ENCODE data around the gene FLNB. TPM values are rescaled to one million over a fixed set of nuclear protein-coding genes. Genes with fewer than 3 reads are reported as not detected.

FLNB gene
- total RNA-seq, 1 experiment from 2014 or later: 75.4 TPM

GRCh38 chr3:58011580-58011979 is 3.4 kb downstream of the FLNB start:
- DNase-seq: no peak
- Histone ChIP-seq H3K36me3 (replicated peaks; ENCODE audit: control insufficient read depth, insufficient read depth, low read length) (no peaks in the 10 kb centered on the region; the same call in 1 of the 2 replicates), H3K27me3 (ENCODE audit: control insufficient read depth, insufficient read depth, low read length) (no peaks in the 10 kb centered on the region), H3K4me3 (ENCODE audit: insufficient read depth, low read depth, low read length) (no peak overlapping the region)

DNA sequence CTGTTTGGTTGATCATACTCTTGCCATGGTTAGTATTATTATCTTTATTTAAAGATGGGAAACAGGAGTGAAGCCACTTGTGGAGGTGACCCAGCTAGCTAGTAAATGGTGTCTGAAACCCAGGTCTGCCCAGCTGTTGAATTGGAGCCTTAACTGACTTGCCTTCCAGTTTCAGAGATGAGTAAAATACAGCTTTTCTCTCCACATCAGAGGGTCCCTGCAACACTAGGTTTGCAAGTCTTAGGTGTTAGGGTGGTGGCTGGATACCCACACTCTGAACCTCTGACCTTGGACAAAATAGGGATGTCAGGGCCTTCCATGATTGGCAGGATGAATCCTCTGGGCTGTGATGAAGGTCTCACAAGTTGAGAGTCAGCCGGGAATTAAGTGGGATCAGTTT is 4.1 kb downstream of the FLNB start:
- Histone ChIP-seq H3K4me3 (ENCODE audit: insufficient read depth, low read depth, low read length) (no peak overlapping the region), H3K27me3 (ENCODE audit: control insufficient read depth, insufficient read depth, low read length) (no peaks in the 10 kb centered on the region), H3K36me3 (replicated peaks; ENCODE audit: control insufficient read depth, insufficient read depth, low read length) (no peaks in the 10 kb centered on the region; the same call in 1 of the 2 replicates)
- no peak for DNase-seq

DNA sequence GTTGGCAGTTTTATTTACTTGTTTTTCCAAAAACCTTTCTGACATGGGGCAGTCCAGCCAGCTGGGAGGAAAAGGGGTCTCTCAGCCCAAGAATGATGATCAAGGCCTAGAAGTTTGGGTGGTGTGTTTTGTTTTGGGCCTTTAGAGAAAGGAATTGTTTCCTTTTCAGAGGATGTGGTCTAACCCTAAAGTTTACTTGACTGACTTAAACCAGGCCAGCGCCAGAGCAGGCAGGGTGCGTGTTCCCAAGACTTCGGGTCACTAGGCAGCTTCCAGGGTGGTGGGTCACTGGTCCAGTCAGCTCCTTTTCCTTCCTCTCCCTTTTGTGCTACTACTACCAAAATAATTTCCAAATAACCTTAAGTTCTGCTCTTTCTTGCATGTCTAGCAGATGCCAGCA is 4.9 kb downstream of the FLNB start:
- Histone ChIP-seq H3K4me3 (ENCODE audit: insufficient read depth, low read depth, low read length) (no peak overlapping the region), H3K36me3 (replicated peaks; ENCODE audit: control insufficient read depth, insufficient read depth, low read length) (no peaks in the 10 kb centered on the region; the same call in 1 of the 2 replicates), H3K27me3 (ENCODE audit: control insufficient read depth, insufficient read depth, low read length) (no peaks in the 10 kb centered on the region)
- no peak for DNase-seq

DNA sequence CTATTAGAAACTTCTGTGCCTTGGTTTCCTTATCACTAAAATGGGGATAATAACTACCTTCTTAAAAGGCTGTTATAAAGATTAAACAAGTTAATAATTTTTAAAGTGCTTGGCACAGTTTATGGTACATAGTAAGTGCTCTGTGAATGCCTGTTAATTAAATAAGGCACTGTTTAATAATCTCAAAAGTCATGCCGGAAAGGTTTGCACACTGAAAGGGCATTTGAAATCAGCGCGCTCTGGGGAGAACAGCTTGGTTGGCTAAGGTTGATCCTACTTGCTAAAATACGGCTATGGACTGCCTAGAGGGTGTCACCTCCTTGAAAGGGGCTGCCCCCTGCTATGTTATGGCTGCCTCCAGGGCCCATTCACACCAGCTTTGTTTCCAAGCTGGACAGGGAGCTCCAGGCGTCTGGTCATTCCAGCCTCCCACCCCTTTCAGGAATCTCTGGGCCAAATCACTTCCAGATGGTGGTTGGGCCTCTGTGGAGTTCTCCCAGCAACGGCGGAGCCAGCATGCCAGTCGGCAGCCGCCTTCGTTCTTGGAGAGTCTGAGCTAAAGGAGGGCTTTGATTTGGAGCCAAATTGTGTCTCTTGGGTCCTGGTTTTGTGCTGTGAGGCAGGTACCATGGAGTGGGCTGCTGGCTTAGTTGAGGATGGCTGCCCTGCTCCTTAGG is 5.9 kb downstream of the FLNB start:
- DNase-seq: no peak
- Histone ChIP-seq H3K4me3 (ENCODE audit: insufficient read depth, low read depth, low read length) (no peak overlapping the region), H3K27me3 (ENCODE audit: control insufficient read depth, insufficient read depth, low read length) (no peaks in the 10 kb centered on the region), H3K36me3 (replicated peaks; ENCODE audit: control insufficient read depth, insufficient read depth, low read length) (no peaks in the 10 kb centered on the region; the same call in 1 of the 2 replicates)

DNA sequence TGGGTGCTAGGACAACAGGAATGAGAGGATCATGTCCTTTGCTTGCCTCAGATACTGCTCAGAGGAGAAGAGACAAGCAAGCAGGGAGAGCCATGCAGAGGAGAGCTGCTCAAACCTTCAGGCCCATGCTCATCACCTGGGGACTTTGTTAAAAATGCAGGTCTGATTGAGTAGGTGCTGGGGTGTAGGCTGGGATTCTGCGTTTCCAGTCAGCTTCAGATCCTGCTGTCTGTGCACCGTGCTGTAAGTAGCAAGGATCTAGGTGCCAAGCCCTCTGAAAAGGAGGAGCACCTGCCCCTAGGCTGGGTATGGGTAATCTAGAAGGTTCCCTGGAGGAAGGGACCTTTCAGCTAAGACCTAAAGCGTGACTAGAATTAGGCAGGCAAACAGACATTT is 7.3 kb downstream of the FLNB start:
- DNase-seq: no peak
- H3K4me3 ChIP-seq (ENCODE audit: insufficient read depth, low read depth, low read length): no peak overlapping the region
- H3K36me3 ChIP-seq (replicated peaks; ENCODE audit: control insufficient read depth, insufficient read depth, low read length): no peaks in the 10 kb centered on the region; the same call in 1 of the 2 replicates
- no peaks in the 10 kb centered on the region for H3K27me3 ChIP-seq (ENCODE audit: control insufficient read depth, insufficient read depth, low read length)

- no peaks in the 10 kb centered on the region for H3K27me3 ChIP-seq (ENCODE audit: control insufficient read depth, insufficient read depth, low read length)
- DNase-seq: no peak
- no peaks in the 10 kb centered on the region; the same call in 1 of the 2 replicates for H3K36me3 ChIP-seq (replicated peaks; ENCODE audit: control insufficient read depth, insufficient read depth, low read length)
- H3K4me3 ChIP-seq (ENCODE audit: insufficient read depth, low read depth, low read length): no peak overlapping the region
These were observed 8.5 kb downstream of the FLNB start for GRCh38 chr3:58016710-58017109.

DNA sequence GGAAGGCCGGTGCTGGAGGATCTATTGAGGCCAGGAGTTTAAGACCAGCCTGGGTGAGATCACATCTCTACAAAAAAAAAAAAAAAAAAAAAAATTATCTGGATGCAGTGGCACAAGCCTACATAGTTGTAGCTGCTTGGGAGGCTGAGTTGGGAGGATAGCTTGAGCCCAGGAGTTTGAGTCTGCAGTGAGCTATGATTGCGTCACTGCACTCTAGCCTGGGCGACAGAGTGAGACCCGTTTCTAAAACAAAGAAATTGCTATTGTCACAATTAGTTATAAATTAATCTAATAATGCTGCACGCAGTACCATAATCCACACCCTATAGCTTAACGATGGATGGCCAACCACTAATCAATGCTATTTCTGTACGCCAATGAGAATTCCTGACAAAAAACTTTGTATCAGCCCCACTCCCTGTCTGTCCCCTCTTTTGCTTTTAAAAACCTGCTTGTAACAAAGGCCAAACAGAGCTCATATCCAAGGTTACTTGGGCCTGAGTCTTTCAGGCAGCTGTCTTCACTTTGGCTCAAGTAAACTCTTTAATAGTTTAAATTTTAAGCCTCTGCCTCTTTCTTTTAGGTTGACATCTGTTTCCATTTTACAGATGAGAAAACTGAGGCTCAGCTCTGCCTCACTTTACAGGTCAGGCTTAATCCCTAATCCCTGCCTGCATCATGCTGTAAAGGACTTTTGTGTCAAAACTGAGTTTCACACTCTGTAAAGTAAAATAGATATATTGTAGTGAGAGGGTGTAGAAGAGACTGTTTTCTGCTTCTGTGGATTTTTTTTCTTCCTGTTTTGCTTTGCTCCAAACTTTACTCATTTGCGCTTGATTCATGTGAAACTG is 10.9 kb downstream of the FLNB start:
- H3K27me3 ChIP-seq (ENCODE audit: control insufficient read depth, insufficient read depth, low read length): no peaks in the 10 kb centered on the region
- H3K4me3 ChIP-seq (ENCODE audit: insufficient read depth, low read depth, low read length): no peak overlapping the region
- no peak for DNase-seq
- no peaks in the 10 kb centered on the region; the same call in 1 of the 2 replicates for H3K36me3 ChIP-seq (replicated peaks; ENCODE audit: control insufficient read depth, insufficient read depth, low read length)

DNA sequence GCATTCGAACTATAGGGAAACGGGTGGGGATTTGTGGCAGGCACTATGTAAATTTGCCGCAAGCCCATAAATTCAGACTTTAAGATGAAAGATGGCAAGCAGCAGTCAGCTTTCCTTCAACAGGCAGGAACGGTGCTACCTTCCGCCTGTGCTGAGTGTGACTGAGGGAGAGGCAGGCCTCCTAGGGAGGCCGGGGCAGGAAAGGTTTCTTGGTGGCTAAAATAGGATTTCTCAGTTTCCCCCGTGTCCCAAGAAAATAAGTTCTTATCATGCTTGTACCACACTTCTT is 12.5 kb downstream of the FLNB start:
- no peak for DNase-seq
- H3K4me3 ChIP-seq (ENCODE audit: insufficient read depth, low read depth, low read length): no peak overlapping the region
- H3K36me3 ChIP-seq (replicated peaks; ENCODE audit: control insufficient read depth, insufficient read depth, low read length): no peaks in the 10 kb centered on the region
- H3K27me3 ChIP-seq (ENCODE audit: control insufficient read depth, insufficient read depth, low read length): no peaks in the 10 kb centered on the region

DNA sequence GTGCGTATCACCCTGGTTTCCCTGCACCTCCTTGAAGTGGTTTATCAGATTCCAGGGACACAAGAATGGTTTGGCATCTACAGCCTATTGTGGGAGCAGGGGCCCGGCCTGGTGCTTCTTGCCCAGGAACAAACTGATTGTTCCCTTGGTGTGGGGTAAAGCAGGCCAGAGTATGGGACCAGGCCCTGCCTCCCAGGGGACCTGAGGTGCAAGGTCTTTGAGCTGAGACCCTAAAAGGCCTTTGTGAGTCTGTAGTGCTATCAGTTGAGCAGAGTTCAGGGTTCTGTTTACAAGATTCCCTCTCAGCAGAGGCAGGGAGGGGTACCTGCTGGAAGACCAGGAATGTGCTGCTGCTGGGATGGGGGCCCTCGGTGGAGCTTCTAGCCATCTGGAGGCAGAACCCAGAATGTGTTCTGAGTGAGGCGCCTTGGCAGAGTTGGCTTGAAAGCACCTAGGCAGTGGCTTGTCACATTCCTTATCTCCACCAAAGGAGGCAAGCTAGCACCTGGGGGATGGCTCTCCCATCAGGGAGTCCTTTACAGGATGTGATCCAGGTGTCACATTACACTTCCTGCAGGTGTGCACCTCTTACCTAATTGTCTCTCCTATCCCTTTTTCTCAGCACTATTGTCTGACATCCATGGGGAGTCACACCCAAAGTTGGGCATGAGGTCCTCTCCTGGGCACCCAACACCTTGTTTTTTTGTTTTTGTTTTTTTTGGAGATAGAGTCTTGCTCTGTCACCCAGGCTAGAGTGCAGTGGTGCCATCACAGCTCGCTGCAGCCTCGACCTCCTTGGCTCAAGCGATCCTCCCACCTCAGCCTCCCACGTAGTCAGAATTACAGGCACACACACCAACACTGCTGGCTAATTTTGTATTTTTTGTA is 13.1 kb downstream of the FLNB start:
- H3K27me3 ChIP-seq (ENCODE audit: control insufficient read depth, insufficient read depth, low read length): no peaks in the 10 kb centered on the region
- H3K36me3 ChIP-seq (replicated peaks; ENCODE audit: control insufficient read depth, insufficient read depth, low read length): no peaks in the 10 kb centered on the region
- no peak overlapping the region for H3K4me3 ChIP-seq (ENCODE audit: insufficient read depth, low read depth, low read length)
- DNase-seq: peak; percentile 81

- H3K36me3 ChIP-seq (replicated peaks; ENCODE audit: control insufficient read depth, insufficient read depth, low read length): no peaks in the 10 kb centered on the region
- DNase-seq: no peak
- no peak overlapping the region for H3K4me3 ChIP-seq (ENCODE audit: insufficient read depth, low read depth, low read length)
- no peaks in the 10 kb centered on the region for H3K27me3 ChIP-seq (ENCODE audit: control insufficient read depth, insufficient read depth, low read length)
These were observed 13.7 kb downstream of the FLNB start for GRCh38 chr3:58021962-58022361.

- no peak for DNase-seq
- Histone ChIP-seq H3K36me3 (replicated peaks; ENCODE audit: control insufficient read depth, insufficient read depth, low read length) (no peaks in the 10 kb centered on the region), H3K4me3 (ENCODE audit: insufficient read depth, low read depth, low read length) (no peak overlapping the region), H3K27me3 (ENCODE audit: control insufficient read depth, insufficient read depth, low read length) (no peaks in the 10 kb centered on the region)
These were observed 14.3 kb downstream of the FLNB start for GRCh38 chr3:58022490-58022889.

- DNase-seq: no peak
- Histone ChIP-seq H3K27me3 (ENCODE audit: control insufficient read depth, insufficient read depth, low read length) (no peaks in the 10 kb centered on the region), H3K36me3 (replicated peaks; ENCODE audit: control insufficient read depth, insufficient read depth, low read length) (no peaks in the 10 kb centered on the region), H3K4me3 (ENCODE audit: insufficient read depth, low read depth, low read length) (no peak overlapping the region)
These were observed 15.3 kb downstream of the FLNB start for GRCh38 chr3:58023531-58023930.

DNA sequence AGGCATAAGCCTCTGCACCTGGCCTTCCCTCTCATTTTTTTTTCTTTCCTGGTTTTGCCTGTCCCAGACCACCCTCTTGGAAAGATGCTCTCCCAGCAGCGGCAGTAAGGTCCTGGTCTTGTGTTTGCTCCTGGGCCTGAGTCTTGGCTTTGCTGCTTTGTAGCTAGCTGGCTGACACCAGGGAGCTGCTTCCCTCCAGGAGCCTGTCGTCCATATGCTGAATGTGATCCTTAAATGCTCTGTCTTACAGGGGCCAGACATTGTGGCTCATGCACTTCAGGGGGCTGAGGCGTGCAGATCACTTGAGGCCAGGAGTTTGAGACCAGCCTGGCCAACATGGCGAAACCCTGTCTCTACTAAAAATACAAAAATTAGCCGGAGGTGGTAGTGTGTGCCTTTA is 17.2 kb downstream of the FLNB start:
- Histone ChIP-seq H3K27me3 (ENCODE audit: control insufficient read depth, insufficient read depth, low read length) (no peaks in the 10 kb centered on the region), H3K36me3 (replicated peaks; ENCODE audit: control insufficient read depth, insufficient read depth, low read length) (no peaks in the 10 kb centered on the region), H3K4me3 (ENCODE audit: insufficient read depth, low read depth, low read length) (no peak overlapping the region)
- no peak for DNase-seq

DNA sequence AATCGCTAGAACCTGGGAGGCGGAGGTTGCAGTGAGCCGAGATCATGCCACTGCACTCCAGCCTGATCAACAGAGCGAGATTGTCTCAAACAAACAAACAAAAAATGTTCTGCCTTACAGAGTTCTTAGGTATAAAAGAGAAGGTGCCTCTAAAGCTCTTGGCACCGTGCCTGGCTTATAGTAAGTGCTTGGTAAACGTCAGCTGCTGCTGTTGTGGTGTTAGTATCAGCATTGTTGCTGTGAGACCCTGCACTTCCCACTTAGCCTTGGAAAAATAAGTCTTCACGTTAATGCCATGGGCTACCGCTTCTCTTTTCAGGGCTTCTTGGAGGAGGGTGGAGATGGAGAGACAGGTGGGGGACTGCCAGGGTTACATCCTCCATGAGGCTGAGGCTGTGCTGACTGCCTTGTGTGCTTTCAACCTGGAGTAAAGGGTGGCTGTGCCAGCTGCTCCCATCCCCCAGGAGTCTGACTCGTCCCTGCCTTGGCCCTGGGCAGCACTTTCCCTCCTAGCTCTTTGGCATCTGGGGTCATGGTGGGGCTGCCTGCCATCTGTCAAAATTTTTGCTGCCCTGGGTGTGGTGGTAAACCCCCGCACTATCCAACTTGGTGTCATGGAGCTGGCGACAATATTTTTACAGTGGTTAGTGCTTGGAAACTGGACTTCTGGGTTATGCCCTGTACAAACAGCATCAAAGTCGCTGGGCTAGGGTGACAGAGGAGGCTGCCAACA is 17.8 kb downstream of the FLNB start:
- Histone ChIP-seq H3K4me3 (ENCODE audit: insufficient read depth, low read depth, low read length) (no peak overlapping the region), H3K36me3 (replicated peaks; ENCODE audit: control insufficient read depth, insufficient read depth, low read length) (no peaks in the 10 kb centered on the region)
- DNase-seq: no peak

More for the DNA sequence above, 17.8 kb downstream of the FLNB start:
- no peaks in the 10 kb centered on the region for H3K27me3 ChIP-seq (ENCODE audit: control insufficient read depth, insufficient read depth, low read length)
